Measurements from ENCODE around the gene CDK6. TPM values are rescaled to one million over a fixed set of nuclear protein-coding genes. Genes with fewer than 3 reads are reported as not detected.

CDK6 gene
- total RNA-seq, 2 donors from 2014 or later, result 32.6 to 35.0 TPM

- no peak for TF ChIP-seq CTCF (IDR thresholded peaks at IDR 0.05)
- TF ChIP-seq POLR2A (IDR thresholded peaks at IDR 0.05), result no peak
- DNase-seq (no peak), ATAC-seq (no peak)
- intact Hi-C loops (cut with DNase I), result no loop called here
- WGBS, 2 donors, result 66 to 73% methylated on average over 4 of the region's 4 CpGs
- Histone ChIP-seq H3K4me1 (no peaks in the 10 kb centered on the region), H3K27me3 (no peaks in the 10 kb centered on the region), H3K9me3 (no peaks in the 10 kb centered on the region), H3K4me3 (no peak overlapping the region), H3K36me3 (replicated peaks in 1 of 2; ENCODE audit: insufficient read depth in 1 of 2, low read depth in 2 of 2) (no peaks in the 10 kb centered on the region), H3K27ac (no peak overlapping the region)
Measured at GRCh38 chr7:92755680-92756079, 80.7 kb downstream of the CDK6 start.

- ATAC-seq, result no peak
- Histone ChIP-seq H3K36me3 (replicated peaks in 1 of 2; ENCODE audit: insufficient read depth in 1 of 2, low read depth in 2 of 2) (no peaks in the 10 kb centered on the region), H3K4me3 (no peak overlapping the region), H3K9me3 (no peaks in the 10 kb centered on the region), H3K4me1 (peaks cover under 1% of the 10 kb centered on the region), H3K27me3 (no peaks in the 10 kb centered on the region), H3K27ac (no peak overlapping the region)
- DNase-seq, result no peak
- WGBS, 2 donors, result 62 to 79% methylated on average over 9 of the region's 9 CpGs
- TF ChIP-seq CTCF (IDR thresholded peaks at IDR 0.05) (no peak), POLR2A (IDR thresholded peaks at IDR 0.05) (no peak)
- intact Hi-C loops (cut with DNase I), result no loop called here
Measured at GRCh38 chr7:92754919-92755581, 81.3 kb downstream of the CDK6 start.

- ATAC-seq, result no peak
- WGBS, 2 donors, result 91 to 93% methylated on average over 3 of the region's 3 CpGs
- intact Hi-C loops (cut with DNase I), result no loop called here
- Histone ChIP-seq H3K9me3 (no peaks in the 10 kb centered on the region), H3K36me3 (replicated peaks in 1 of 2; ENCODE audit: insufficient read depth in 1 of 2, low read depth in 2 of 2) (no peaks in the 10 kb centered on the region), H3K4me1 (peaks cover 8% of the 10 kb centered on the region), H3K27me3 (no peaks in the 10 kb centered on the region), H3K27ac (no peak overlapping the region), H3K4me3 (no peak overlapping the region)
- no peak for DNase-seq
- no peak for TF ChIP-seq POLR2A (IDR thresholded peaks at IDR 0.05)
- TF ChIP-seq CTCF (IDR thresholded peaks at IDR 0.05), result no peak
Measured at GRCh38 chr7:92753614-92754013, 82.8 kb downstream of the CDK6 start.

- peaks cover 15% of the 10 kb centered on the region for H3K4me1 ChIP-seq
- H3K4me3 ChIP-seq, result no peak overlapping the region
- no peaks in the 10 kb centered on the region for H3K9me3 ChIP-seq
- DNase-seq (no peak), ATAC-seq (no peak)
- WGBS, 2 donors, result 87% methylated on average over 4 of the region's 4 CpGs
- no peak for TF ChIP-seq POLR2A (IDR thresholded peaks at IDR 0.05)
- no peak for TF ChIP-seq CTCF (IDR thresholded peaks at IDR 0.05)
- H3K27ac ChIP-seq, result no peak overlapping the region
- no peaks in the 10 kb centered on the region for H3K27me3 ChIP-seq
- intact Hi-C loops (cut with DNase I), result no loop called here
- H3K36me3 ChIP-seq (replicated peaks in 1 of 2; ENCODE audit: insufficient read depth in 1 of 2, low read depth in 2 of 2), result no peaks in the 10 kb centered on the region
Measured at GRCh38 chr7:92751902-92752901, 84.2 kb downstream of the CDK6 start.
